GM20431 (cell line): ENCODE results near the gene PRELP.

ENCODE experiments used
- in situ Hi-C: fragments of 300-500 bp; cut with MseI, MboI; formaldehyde crosslinking; loops from one replicate; pipeline ENCODE4 v1.15.0; 2020; ENCODE audit warnings: low sequenced_read_pairs; ENCODE audit not compliant: unreplicated experiment

The PRELP gene

DNA sequence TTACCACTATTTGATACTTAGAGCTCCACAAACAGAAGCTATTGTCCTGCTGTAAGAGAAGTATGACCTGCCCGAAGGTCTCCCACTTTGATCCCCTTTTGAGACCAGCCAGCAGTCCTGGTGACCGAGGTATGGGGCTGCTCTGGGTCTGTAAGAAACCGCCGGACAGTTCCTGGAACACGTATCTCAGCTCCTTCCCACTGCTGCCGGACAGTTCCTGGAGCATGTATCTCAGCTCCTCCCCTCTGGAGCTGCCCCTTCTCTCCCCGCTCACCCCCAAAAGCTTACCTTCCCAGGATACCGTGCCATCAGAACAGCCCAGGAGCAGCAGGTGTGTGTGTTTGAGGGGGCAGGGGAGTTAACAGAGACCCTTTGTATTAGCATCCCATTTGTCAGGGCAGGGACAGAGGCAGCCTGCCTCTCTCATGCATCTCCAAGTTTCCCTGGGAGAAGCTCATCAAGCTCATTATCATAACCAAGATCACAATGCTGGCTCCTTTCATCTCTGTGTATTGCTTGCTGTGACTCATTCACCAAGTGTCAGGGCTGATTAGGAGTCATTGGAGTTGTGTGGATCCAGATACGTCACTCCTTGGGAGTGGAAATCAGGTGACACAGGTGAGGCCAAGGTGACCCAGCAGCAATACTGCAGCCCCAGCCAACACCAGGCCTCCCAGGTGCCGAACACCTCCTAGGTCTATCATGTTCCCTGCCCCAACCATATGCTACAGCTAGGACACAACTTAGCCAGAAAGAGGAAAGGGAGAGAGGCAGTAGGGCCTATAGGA is 43.6 kb downstream of the PRELP start:
- in situ Hi-C loops: no loop called here

DNA sequence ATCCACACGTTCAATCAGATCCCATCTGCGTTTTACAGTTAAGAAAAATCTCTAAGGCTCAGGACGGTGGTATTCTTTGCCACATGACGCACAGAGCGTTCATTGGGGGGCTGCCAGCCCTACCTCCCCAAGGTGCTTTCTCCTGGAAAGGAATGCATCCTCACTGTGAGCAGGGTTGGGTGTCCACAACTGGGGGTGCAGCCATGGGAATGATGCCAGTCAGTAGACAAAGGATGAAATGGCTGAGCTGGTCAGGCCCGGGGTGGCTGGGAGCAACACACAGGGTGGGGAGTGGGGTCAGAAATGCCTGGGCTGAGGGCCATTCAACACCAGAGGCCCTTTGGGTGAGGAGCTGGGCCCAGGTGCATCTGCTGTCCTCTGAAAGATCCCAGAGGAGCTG is 44.3 kb downstream of the PRELP start:
- in situ Hi-C loops: no loop called here

DNA sequence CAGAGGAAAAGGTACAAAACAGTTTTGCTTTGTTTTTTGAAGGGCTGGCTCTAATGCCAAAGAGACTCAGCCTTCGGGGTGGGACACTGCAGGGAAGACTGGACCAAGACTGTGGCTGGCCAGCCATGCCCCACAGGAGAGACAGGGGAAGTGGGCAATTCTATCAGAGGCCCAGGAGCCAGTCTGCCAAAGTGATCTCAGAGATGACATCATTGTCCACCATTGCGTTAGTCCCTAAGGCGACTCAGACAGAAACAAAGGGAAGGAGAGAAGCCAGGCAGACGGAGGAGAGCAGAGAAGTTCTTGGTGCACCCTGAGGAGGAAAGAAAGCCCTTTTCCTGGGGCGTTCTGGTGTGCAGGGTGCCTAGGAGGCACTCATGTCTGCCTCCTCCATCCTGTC is 44.7 kb downstream of the PRELP start:
- in situ Hi-C loops: no loop called here

DNA sequence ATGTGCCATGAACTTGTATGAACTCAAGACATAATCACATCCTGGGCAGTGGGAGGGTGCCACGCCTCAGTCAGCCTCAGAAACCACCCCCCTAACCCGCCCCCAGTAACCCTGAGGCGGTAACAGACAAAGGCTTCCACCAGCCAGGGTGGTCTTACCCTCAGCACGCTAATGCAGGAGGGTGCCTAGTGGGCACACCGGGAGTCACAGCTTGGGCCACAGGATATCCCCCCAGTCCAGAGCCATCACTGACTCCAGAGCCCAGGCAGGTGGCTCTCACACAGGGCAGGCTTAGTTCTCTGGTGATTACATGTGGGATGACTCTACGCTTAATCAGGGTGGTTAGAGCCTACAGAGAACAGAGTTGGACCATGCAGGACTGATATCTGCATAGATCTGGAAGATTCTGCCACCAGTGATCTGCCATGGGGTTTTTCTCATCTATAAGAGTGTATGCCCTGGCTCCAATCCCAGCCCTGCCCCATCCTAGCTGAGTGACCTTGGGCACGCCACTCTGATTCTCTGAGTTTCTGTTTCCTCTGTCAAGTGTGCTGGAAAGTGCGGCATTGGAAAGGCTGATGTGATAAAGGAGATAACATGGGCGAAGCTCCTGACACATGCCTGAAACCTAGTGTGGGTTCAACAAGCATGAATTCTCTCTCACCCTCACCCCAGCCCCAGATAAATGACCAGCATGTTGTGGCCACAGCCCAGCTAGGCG is 45.6 kb downstream of the PRELP start:
- in situ Hi-C loops: no loop called here

DNA sequence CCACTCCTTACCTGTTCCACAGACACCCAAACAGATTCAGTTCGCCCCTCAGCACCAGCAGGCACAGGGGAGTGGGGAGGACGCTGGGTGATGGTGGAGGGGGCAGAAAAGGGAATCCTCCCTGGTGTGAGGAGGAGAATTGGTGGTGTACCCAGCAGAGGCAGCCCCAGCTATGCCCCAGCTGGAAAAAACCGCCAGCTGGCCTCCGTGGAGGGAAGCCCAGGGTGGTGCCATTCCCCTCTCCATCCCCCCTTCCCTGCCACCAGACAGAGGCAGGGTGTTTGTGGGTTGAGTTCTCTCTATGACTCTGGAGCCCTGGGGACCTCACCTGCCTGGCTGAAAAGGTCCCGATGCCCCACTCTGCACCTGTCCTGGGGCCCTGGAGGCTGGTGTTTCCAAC is 46.2 kb downstream of the PRELP start:
- in situ Hi-C loops: no loop called here

DNA sequence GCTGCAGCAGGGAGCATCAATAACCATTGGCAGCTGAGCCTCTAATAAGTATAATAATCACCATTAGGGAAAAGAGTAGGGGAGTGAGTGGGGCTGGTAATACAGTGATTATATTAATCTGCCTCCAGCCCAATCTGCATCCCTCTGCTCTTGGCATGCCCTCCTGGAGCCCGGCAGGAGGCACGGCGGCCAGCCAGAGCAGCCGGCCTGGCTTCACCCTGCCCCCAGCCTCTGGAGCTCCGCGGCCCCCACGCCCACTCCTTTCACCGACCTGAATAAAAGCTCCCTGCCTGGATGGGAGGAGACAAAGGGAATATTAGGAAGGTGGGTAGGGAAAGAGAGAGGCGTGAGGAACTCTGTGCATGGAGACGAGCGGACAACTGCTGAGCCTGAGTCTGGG is 46.6 kb downstream of the PRELP start:
- in situ Hi-C loops: no loop called here

DNA sequence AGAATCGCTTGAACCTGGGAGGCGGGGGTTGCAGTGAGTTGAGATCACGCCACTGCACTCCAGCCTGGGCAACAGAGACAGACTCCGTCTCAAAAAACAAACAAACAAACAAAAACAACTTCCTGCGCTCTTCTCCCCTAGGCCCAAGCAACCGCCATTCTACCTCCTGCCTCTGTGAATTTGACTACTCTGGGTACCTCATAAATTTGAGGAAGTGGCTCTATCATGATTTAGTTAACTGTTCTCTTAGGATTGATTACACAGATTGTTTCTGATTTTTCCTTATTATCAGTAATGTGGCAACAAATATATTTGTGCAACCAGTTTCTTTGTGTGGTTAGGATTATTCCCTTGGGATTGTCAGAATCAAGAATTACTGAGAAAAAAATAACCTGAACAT is 48.1 kb downstream of the PRELP start:
- in situ Hi-C loops: no loop called here

DNA sequence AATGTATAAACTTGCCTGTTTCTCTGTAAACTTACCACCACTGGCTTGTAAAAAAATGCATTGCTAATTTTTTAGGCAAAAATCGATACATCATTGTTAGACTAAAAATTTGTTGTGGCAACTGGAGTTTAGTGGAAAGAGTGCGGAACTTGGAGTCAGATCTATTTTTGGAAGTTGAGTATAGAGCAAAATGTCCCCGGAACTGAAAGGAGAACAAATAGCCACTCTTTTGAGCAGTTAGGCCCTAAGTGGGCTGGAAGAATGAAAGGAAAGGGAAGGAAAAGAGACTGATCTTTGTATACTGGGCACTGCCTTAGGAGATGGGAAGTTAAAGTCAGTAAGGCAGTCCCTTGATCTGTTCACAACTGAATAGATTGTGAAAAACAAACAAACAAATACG is 48.5 kb downstream of the PRELP start:
- in situ Hi-C loops: no loop called here

DNA sequence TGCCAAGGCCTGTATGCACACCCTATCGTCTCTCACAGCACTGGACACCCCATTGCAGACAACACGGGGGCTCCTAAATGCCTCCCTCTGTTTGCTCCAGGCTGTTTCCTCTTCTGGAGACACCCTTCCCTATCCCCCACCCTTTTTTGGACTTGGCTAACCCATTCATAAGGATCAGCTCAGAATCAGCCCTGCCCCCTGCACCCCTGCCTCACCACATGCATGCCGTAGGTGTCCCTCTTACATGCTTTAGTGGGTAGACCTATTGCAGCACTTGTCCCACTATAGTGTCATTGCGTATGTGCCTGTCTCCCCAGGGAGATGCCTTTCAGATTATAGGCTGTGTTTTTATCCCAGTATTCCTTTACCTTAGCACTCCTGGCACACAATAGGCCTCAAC is 49.2 kb downstream of the PRELP start:
- in situ Hi-C loops: no loop called here

DNA sequence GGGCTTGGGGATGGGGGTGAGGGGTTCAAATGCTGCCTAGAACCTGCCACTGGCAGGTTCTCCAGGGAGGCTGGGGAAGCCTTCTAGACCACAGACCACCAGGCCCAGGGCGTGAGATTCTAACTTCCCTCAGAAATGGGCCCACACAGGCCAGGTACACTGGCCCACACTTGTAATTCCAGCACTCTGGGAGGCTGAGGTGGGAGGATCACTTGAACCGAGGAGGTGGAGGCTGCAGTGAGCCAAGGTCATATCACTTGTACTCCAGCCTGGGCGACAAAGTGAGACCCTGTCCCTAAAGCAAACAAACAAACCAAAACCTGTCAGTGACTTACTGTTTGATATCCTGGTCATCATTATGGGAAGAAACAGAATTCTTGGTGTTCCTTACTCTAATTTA is 50.1 kb downstream of the PRELP start:
- in situ Hi-C loops: no loop called here

DNA sequence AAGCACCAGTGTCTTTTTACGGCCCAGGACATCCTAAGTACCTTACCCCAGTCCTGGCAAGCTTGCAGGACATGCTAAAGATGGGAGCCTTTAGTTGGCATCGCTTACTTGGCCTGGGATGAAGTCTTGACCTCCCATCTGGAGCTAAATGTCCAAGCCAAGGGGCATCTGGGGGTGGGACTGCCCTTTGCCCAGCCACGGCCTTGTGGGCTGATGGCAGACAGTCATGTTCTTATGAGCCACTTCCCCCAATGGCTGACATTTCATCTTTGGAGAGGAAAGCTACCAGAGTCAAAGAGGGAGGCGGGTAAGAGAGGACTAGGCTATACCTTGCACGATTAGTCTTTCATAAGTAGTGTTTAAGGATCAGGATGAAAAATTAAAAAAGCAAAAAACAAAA is 50.5 kb downstream of the PRELP start:
- in situ Hi-C loops: no loop called here

DNA sequence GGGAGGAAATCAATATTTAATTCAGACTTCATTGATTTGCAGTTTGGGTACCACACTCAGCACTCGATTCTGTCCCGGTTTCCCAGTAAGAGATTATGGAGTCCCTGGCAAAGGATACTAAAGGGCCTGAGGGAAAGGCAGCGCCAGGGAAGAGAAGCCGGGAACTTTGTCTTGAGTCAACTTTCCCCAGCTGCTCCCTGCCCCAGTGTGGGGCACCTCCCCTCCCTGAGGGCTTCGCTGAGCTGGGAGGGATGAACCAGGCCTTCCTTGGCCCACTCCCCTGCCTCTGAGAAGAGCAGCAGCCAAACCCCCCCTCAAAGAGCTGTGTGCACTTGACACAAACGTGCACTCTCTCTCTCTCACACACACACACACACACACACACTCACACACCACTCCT is 51.0 kb downstream of the PRELP start:
- in situ Hi-C loops: no loop called here

DNA sequence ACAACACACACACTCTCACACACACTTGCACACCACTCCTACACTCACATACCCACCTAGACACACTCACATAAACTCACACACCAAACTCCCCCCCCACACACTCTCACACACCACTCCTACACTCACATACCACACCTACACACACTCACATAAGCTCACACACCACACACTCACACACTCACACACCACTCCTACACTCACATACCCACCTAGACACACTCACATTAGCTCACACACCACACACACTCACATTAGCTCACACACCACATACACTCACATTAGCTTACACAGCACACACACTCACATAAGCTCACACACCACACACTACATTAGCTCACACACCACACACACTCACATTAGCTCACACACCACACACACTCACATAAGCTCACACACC is 51.4 kb downstream of the PRELP start:
- in situ Hi-C loops: no loop called here

DNA sequence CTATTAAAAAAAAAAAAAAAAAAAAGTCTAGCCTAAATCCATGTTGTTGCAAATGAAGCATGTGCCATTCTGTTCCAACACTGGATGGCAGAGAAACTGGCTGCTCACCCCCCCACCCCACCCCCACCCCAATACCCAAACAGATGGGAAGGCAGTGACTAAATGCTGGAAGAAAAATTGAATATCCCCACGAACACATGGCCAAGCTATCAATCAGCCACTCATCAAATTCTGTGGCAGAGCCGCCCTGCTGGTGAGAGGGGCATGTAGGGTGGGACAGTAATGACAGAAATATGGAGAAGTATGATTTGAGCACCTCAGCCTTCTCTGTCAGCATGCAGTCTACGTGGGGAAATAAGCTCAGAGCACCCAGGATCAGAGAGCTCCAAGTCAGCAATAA is 52.5 kb downstream of the PRELP start:
- in situ Hi-C loops: no loop called here

DNA sequence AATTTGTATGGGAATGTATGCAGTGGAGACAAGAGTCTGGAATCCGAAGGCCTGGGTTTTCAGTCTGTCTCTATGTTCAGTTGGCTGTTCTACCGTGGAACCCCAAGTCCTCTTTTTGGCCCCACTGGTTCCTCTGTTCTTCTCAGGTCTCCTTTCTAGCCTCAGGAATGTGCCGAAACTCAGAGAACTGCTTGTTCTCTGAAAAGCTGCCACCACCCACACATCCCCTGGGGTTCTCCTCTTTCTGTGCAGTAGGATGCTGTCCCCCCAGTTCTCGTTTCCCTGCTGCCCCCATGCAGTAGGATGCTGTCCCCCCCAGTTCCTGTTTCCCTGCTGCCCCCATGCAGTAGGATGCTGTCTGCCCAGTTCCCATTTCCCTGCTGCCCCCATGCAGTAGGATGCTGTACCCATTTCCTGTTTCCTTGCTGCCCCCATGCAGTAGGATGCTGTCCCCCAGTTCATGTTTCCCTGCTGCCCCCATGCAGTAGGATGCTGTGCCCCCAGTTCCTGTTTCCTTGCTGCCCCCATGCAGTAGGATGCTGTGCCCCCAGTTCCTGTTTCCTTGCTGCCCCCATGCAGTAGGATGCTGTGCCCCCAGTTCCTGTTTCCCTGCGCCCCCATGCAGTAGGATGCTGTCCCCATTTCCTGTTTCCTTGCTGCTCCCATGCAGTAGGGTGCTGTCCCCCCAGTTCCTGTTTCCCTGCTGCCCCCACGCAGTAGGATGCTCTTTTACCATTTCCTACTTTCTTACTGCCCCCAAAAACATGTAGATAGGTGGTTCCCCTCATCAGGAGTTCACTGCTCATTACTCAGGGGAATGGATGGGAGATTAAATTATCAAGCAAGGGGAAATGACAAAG is 53.6 kb downstream of the PRELP start:
- in situ Hi-C loops: no loop called here

DNA sequence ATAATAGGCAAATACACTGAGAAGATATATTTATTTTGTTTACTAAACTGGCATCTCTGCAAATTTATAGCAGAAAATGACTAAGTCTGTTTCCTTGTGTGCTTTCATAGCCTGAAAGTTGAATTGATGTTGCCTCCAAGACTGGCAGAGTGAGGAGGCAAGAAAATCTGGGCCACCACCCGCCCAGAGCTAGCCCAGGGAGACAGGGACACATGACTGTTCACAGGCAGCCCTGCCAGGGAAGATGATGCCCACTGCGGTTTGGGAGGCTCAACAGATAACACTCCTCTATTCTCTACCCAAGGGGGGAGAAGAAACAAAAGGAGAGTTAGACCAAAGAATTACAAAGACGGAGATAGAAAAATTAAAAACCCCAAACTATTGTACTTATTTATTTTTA is 55.5 kb downstream of the PRELP start:
- in situ Hi-C loops: no loop called here

DNA sequence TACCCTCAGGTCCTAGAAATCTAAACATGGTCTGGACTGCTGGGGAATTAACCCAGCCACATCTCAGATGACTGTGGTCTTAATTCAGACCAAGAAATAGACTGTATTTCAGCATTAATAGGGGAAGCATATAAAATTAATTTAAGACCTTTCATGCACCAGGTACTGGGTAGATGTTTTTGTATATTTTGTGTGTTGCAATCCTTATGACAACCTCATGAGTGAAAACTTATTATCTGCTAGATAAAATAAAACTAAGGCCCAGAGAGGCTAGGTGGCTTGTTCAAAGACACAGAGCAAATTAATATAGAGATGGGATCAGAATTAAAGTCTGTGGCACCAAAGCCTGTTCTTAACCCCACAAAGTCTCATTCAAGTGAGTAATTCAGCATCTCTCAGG is 58.4 kb downstream of the PRELP start:
- in situ Hi-C loops: no loop called here

DNA sequence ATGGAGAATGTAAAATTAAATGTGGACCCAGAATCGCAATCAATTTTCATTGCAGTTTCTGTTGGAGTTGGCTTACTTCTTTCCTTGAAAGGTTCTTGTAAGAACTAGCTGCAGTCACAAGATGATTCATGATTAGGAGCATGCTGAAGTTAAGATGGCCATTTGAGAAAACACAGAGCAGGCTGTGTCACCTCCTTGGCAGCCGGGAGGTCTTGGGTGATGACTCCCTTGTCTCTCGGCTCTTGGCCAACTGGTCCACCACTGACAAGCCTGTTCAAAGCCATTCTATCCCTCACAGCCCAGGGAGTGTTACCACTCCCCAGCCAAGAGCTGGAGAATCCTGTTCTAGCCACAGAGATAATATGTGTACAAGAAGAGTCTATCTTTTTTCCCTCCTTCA is 58.9 kb downstream of the PRELP start:
- in situ Hi-C loops: no loop called here

DNA sequence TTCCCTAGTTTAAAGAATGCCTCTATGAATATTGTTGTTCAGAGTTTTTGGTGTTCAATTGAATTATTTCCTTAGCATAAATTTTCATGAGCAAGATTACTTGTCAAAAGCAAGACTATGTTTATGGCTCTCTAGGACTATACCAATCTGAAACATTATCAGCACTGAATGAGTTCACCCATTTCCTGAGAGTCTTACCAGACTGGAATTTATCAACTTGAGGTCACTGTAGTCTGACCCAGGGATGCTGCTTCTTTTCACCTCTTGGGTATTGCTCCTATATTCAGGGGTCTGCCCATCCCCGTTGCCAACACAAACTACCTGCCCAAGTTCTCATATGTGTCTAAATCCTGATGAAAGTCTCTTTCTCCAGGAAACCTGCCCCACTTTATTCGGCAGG is 61.0 kb downstream of the PRELP start:
- in situ Hi-C loops: no loop called here

DNA sequence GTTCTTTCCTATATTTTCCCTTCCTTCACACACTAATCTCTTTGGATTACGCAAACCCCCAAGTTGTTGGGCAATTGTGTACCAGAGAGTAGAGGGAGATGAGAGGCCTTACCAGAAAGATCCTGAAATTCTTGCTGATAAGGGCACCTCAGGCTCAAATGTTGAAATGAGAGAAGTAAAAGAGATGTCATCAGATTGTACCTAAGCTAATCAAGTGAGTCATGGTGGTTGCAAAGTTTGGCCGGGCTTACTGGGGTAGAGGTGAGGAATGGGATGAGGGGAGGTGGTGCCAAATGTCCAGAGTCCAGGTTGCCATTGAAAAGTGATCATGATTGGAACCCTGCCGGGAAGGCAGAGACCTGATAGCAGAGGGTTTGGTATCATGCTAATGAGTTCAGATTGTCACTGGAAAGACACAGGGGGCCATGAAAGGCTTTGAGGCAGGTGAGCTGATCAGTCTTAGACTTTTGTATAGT is 61.4 kb downstream of the PRELP start:
- in situ Hi-C loops: no loop called here
